HCT116 (cell line): ENCODE measurements around the gene SOCS4. TPM values are rescaled to one million over a fixed set of nuclear protein-coding genes. Genes with fewer than 3 reads are reported as not detected.

ENCODE experiments used
- ATAC-seq: fragments of 200-7000 bp; cut with Tn5 transposase; 2 replicates; pipeline ENCODE4 v1.9.1; 2020; ENCODE audit warnings: mild to moderate bottlenecking, moderate library complexity
- BruUV-seq: library from RNA; stranded (reverse); fragments of 400-500 nt; replicated peaks from 2 replicates; lab custom pipeline; 2021; lab: Mats Ljungman, UMichigan
- CTCF ChIA-PET: fragments of 300-600 bp; sonication (Branson Sonifier 250); formaldehyde crosslinking; loops from one replicate; lab custom pipeline; 2021; ENCODE audit warnings: antibody characterized with exemption; lab: Charles Lee
- POLR2A ChIA-PET: fragments of 300-600, 350-600 bp; sonication (Branson Sonifier 250); formaldehyde crosslinking; loops from one replicate; lab custom pipeline; 2021; ENCODE audit warnings: antibody characterized with exemption; lab: Charles Lee
- RAD21 ChIA-PET, 2 experiments: fragments of 300-600 bp; sonication (Branson Sonifier 250); formaldehyde crosslinking; loops; one replicate each; lab custom pipeline; 2023; ENCODE audit warnings: low total read pairs in 2 of 2; ENCODE audit not compliant: uncharacterized antibody in 2 of 2, unreplicated experiment in 2 of 2, low non-redundant PET in 1 of 2; lab: Charles Lee
- DNase-seq: peaks from one replicate; pipeline ENCODE4 v3.0.0-alpha.2; 2010; ENCODE audit warnings: low read depth, low spot score
- H2AFZ ChIP-seq: fragments of 200-600 bp; shearing (Covaris generic), sonication (generic); 2 replicates; pipeline ENCODE4 v1.6.1; 2017; ENCODE audit warnings: low read depth, mixed run types, mixed read lengths, antibody characterized with exemption, low read length; ENCODE audit not compliant: poor library complexity, severe bottlenecking
- H3K27ac ChIP-seq: 2 replicates; pipeline ENCODE4 v1.5.1; 2012; ENCODE audit warnings: low read depth, low read length
- H3K27me3 ChIP-seq: fragments of 200-600 bp; sonication (generic); 2 replicates; pipeline ENCODE4 v1.6.1; 2016; ENCODE audit warnings: mixed run types, low read length, mixed read lengths; ENCODE audit not compliant: insufficient read depth
- H3K36me3 ChIP-seq, 2 experiments: fragments of 200-500 bp in 1 of 2; fragments of 200-600 bp in 1 of 2; sonication (Bioruptor generic) in 1 of 2; sonication (generic) in 1 of 2; 2 replicates each; pipeline versions ENCODE4 v1.5.1 to v1.6.1; 2014 to 2016; ENCODE audit warnings: low read length in 2 of 2, inconsistent platforms in 1 of 2, mixed read lengths in 1 of 2, mixed run types in 1 of 2; ENCODE audit not compliant: insufficient read depth in 2 of 2, control insufficient read depth in 1 of 2
- H3K4me1 ChIP-seq, 2 experiments: fragments of 200-600 bp in 1 of 2; sonication (generic) in 1 of 2; 2 replicates each; pipeline versions ENCODE4 v1.5.1 to v1.6.1; 2012 to 2017; ENCODE audit warnings: low read length in 2 of 2, inconsistent platforms in 1 of 2, mild to moderate bottlenecking in 1 of 2, mixed read lengths in 1 of 2, mixed run types in 1 of 2, moderate library complexity in 1 of 2; ENCODE audit not compliant: insufficient read depth in 2 of 2, control insufficient read depth in 1 of 2
- H3K4me2 ChIP-seq: fragments of 200-600 bp; sonication (generic); 2 replicates; pipeline ENCODE4 v1.6.1; 2017; ENCODE audit warnings: mixed run types, low read length, mixed read lengths
- H3K4me3 ChIP-seq, 2 experiments: fragments of 200-600 bp in 1 of 2; sonication (generic) in 1 of 2; replicated peaks in 1 of 2; 2 replicates each; pipeline ENCODE4 v1.5.1; 2011 to 2016; ENCODE audit warnings: low read length in 2 of 2, control low read depth in 1 of 2, low read depth in 1 of 2, mild to moderate bottlenecking in 1 of 2, mixed read lengths in 1 of 2, mixed run types in 1 of 2
- H3K79me2 ChIP-seq: fragments of 200-600 bp; sonication (generic); 2 replicates; pipeline ENCODE4 v1.6.1; 2017; ENCODE audit warnings: mild to moderate bottlenecking, mixed run types, low read length, moderate library complexity, mixed read lengths; ENCODE audit not compliant: insufficient read depth
- H3K9ac ChIP-seq: fragments of 200-600 bp; sonication (generic); 2 replicates; pipeline ENCODE4 v1.6.1; 2016; ENCODE audit warnings: low read length, mixed read lengths
- H3K9me2 ChIP-seq: fragments of 200-600 bp; sonication (generic), shearing (Covaris generic); 2 replicates; pipeline ENCODE4 v1.6.1; 2017; ENCODE audit warnings: mixed run types, mild to moderate bottlenecking, moderate library complexity; ENCODE audit not compliant: insufficient read depth
- H3K9me3 ChIP-seq, 2 experiments: fragments of 200-500 bp in 1 of 2; fragments of 200-600 bp in 1 of 2; sonication (Bioruptor generic) in 1 of 2; sonication (generic) in 1 of 2; 2 replicates each; pipeline ENCODE4 v1.6.1; 2014 to 2017; ENCODE audit warnings: low read length in 2 of 2, mixed read lengths in 2 of 2, inconsistent platforms in 1 of 2, low read depth in 1 of 2, mild to moderate bottlenecking in 1 of 2, mixed run types in 1 of 2, moderate library complexity in 1 of 2; ENCODE audit not compliant: control insufficient read depth in 1 of 2, insufficient read depth in 1 of 2
- H4K20me1 ChIP-seq: fragments of 200-600 bp; sonication (generic), shearing (Covaris generic); 2 replicates; pipeline ENCODE4 v1.6.1; 2017; ENCODE audit warnings: mixed run types, mild to moderate bottlenecking, moderate library complexity; ENCODE audit not compliant: insufficient read depth
- EGR1 ChIP-seq: IDR thresholded peaks from 2 replicates; pipeline ENCODE4 v1.6.1; 2012; ENCODE audit warnings: low read depth
- FOSL1 ChIP-seq: IDR thresholded peaks from 2 replicates; pipeline ENCODE4 v1.6.1; 2012; ENCODE audit warnings: low read depth
- SIN3A ChIP-seq: IDR thresholded peaks from 2 replicates; pipeline ENCODE4 v1.6.1; 2012; ENCODE audit warnings: low read depth
- SP1 ChIP-seq: IDR thresholded peaks from 2 replicates; pipeline ENCODE4 v1.6.1; 2012; ENCODE audit warnings: low read depth
- SRF ChIP-seq: IDR thresholded peaks from 2 replicates; pipeline ENCODE4 v1.6.1; 2012; ENCODE audit warnings: low read depth
- ZNF274 ChIP-seq: fragments of 200-500 bp; sonication (Bioruptor generic); IDR thresholded peaks from 2 replicates; pipeline ENCODE4 v1.6.1; 2014; ENCODE audit warnings: mild to moderate bottlenecking, low read depth, low read length, inconsistent platforms
- intact Hi-C: fragments of 100-400 bp; cut with micrococcal nuclease; formaldehyde crosslinking; loops from 2 replicates; pipeline ENCODE4 v1.10.0; 2022
- total RNA-seq: library from RNA; stranded (reverse); gene quantifications from one replicate; pipeline ENCODE4 v1.2.1, GENCODE V29; 2021; ENCODE audit not compliant: unreplicated experiment
- TF ChIP-seq, protein P1 (sequence below): IDR thresholded peaks from 2 replicates; pipeline ENCODE4 v1.6.1; 2011; ENCODE audit warnings: mild to moderate bottlenecking, low read length, moderate library complexity; ENCODE audit not compliant: insufficient replicate concordance; ENCODE audit errors: extremely low read depth
- TF ChIP-seq, protein P2 (sequence below): IDR thresholded peaks from 2 replicates; pipeline ENCODE4 v1.6.1; 2012; ENCODE audit warnings: low read depth
- TF ChIP-seq, protein P3 (sequence below), 3 experiments: fragments of 200-600 bp in 1 of 3; sonication (generic) in 1 of 3; IDR thresholded peaks in 2 of 3; conservative IDR thresholded peaks in 1 of 3; 2 replicates each; pipeline ENCODE4 v1.5.1; 2012 to 2017; ENCODE audit warnings: low read depth in 2 of 3, low read length in 2 of 3, antibody characterized with exemption in 1 of 3, borderline replicate concordance in 1 of 3, control low read depth in 1 of 3, mild to moderate bottlenecking in 1 of 3, mixed read lengths in 1 of 3, mixed run types in 1 of 3, moderate library complexity in 1 of 3; ENCODE audit not compliant: insufficient read depth in 1 of 3

Gene SOCS4
- total RNA-seq, 1 experiment from 2014 or later, result 23.7 TPM

DNA sequence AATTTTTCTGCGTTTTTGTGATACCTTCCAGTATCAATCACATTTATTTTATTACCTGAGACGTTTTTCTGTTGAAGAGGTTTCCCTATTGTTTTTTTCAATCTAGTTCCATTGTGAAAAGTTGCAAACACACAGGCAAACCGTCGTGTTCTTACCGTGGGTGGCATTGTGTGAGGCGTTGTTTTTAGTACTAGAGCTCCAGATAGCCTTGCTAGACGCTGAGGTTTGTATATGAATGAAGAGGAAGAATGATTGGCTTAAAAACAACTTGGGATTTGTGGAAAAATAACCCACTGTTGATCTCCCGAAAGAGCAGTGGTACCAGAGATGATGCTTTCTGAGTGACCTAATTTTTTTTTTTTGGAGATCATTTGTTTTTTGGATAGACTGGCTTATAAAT lies 1.0 kb downstream of the SOCS4 start:
- Histone ChIP-seq H3K27ac (no peak overlapping the region; the same call in 1 of the 2 replicates), H3K4me2 (peak overlapping the region; percentile 94), H3K9ac (peak overlapping the region; percentile 95), H3K4me3 (peak overlapping the region; percentile 81 to 82), H3K4me1 (peaks cover 3 to 22% of the 10 kb centered on the region in 2 experiments; a peak in 3 of 4 replicates), H3K9me3 (no peaks in the 10 kb centered on the region), H4K20me1 (peaks cover 7% of the 10 kb centered on the region; the same call in 1 of the 2 replicates), H3K27me3 (no peaks in the 10 kb centered on the region), H3K79me2 (peaks cover 90% of the 10 kb centered on the region), H3K9me2 (no peaks in the 10 kb centered on the region), H3K36me3 (peaks cover 0 to 6% of the 10 kb centered on the region in 2 experiments; a peak in 2 of 4 replicates), H2AFZ (no peak overlapping the region)
- POLR2A ChIA-PET, result no interaction called here
- RAD21 ChIA-PET, result no interaction called here
- CTCF ChIA-PET, result no interaction called here
- TF ChIP-seq SIN3A (no peak), ZNF274 (no peak), FOSL1 (no peak), EGR1 (no peak), SRF (no peak), SP1 (no peak)
- TF ChIP-seq, protein P1, sequence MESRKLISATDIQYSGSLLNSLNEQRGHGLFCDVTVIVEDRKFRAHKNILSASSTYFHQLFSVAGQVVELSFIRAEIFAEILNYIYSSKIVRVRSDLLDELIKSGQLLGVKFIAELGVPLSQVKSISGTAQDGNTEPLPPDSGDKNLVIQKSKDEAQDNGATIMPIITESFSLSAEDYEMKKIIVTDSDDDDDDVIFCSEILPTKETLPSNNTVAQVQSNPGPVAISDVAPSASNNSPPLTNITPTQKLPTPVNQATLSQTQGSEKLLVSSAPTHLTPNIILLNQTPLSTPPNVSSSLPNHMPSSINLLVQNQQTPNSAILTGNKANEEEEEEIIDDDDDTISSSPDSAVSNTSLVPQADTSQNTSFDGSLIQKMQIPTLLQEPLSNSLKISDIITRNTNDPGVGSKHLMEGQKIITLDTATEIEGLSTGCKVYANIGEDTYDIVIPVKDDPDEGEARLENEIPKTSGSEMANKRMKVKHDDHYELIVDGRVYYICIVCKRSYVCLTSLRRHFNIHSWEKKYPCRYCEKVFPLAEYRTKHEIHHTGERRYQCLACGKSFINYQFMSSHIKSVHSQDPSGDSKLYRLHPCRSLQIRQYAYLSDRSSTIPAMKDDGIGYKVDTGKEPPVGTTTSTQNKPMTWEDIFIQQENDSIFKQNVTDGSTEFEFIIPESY, result no peak
- TF ChIP-seq, protein P2, sequence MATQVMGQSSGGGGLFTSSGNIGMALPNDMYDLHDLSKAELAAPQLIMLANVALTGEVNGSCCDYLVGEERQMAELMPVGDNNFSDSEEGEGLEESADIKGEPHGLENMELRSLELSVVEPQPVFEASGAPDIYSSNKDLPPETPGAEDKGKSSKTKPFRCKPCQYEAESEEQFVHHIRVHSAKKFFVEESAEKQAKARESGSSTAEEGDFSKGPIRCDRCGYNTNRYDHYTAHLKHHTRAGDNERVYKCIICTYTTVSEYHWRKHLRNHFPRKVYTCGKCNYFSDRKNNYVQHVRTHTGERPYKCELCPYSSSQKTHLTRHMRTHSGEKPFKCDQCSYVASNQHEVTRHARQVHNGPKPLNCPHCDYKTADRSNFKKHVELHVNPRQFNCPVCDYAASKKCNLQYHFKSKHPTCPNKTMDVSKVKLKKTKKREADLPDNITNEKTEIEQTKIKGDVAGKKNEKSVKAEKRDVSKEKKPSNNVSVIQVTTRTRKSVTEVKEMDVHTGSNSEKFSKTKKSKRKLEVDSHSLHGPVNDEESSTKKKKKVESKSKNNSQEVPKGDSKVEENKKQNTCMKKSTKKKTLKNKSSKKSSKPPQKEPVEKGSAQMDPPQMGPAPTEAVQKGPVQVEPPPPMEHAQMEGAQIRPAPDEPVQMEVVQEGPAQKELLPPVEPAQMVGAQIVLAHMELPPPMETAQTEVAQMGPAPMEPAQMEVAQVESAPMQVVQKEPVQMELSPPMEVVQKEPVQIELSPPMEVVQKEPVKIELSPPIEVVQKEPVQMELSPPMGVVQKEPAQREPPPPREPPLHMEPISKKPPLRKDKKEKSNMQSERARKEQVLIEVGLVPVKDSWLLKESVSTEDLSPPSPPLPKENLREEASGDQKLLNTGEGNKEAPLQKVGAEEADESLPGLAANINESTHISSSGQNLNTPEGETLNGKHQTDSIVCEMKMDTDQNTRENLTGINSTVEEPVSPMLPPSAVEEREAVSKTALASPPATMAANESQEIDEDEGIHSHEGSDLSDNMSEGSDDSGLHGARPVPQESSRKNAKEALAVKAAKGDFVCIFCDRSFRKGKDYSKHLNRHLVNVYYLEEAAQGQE, result no peak
- TF ChIP-seq, protein P3, sequence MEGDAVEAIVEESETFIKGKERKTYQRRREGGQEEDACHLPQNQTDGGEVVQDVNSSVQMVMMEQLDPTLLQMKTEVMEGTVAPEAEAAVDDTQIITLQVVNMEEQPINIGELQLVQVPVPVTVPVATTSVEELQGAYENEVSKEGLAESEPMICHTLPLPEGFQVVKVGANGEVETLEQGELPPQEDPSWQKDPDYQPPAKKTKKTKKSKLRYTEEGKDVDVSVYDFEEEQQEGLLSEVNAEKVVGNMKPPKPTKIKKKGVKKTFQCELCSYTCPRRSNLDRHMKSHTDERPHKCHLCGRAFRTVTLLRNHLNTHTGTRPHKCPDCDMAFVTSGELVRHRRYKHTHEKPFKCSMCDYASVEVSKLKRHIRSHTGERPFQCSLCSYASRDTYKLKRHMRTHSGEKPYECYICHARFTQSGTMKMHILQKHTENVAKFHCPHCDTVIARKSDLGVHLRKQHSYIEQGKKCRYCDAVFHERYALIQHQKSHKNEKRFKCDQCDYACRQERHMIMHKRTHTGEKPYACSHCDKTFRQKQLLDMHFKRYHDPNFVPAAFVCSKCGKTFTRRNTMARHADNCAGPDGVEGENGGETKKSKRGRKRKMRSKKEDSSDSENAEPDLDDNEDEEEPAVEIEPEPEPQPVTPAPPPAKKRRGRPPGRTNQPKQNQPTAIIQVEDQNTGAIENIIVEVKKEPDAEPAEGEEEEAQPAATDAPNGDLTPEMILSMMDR (IDR thresholded peaks at IDR 0.05 in 2 of 3, conservative IDR thresholded peaks at IDR 0.05 in 1 of 3; ENCODE audit: borderline replicate concordance in 1 of 3, insufficient read depth in 1 of 3, low read depth in 2 of 3, low read length in 2 of 3), result no peak
- intact Hi-C loops, result no loop called here
- no peak for DNase-seq
- no TSS peak for BruUV-seq
- no peak for ATAC-seq
